ENCODE data around the gene SRSF1. TPM values are rescaled to one million over a fixed set of nuclear protein-coding genes. Genes with fewer than 3 reads are reported as not detected.

Gene SRSF1
- total and polyA plus RNA-seq, 2 of the 4 experiments (the other 2 are of a cell fraction): 190 to 357 TPM

DNA sequence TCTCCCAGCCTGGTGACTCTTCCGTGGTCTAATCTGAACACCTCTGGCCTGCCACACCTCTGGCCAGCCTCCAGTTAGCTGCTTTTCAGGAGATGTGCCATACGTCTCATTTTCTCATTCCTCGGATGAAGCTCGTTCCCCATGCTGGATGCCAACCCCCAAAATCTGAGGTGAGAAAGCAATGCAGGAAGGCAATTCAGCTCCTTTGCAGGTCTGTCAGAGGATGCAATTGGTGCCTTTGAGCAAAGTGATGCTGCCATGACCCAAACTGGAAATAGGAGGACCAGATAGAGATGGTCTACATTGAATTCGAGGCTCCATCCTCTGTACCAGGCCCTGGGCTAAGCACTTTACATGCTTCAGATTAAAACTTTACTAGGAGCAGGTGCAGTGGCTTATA, 40.8 kb downstream of the SRSF1 start:
- POLR2A ChIA-PET (ENCODE audit: unreplicated experiment): no interaction called here
- DNase-seq: no peak

More for the DNA sequence above, 40.8 kb downstream of the SRSF1 start:
- no peak overlapping the region for H4K8ac ChIP-seq (ENCODE audit: low read depth in 2 of 2, low read length in 2 of 2)
- in situ Hi-C loops (cut with MboI; ENCODE audit: low sequenced_read_pairs): no loop called here
- ATAC-seq (ENCODE audit: low read depth): no peak
- no peak overlapping the region for H3K4me3 ChIP-seq (ENCODE audit: insufficient read depth, low read depth, low read length)
- no peak overlapping the region for H2BK120ac ChIP-seq (ENCODE audit: low read depth, low read length)
- H2BK20ac ChIP-seq (ENCODE audit: low read depth, low read length): no peak overlapping the region
- dilution Hi-C loops (cut with HindIII; ENCODE audit: low sequenced_read_pairs, unreplicated experiment): no loop called here
- CTCF ChIA-PET: no interaction called here
- intact Hi-C loops (cut with micrococcal nuclease): no loop called here
- no peak overlapping the region for H3K4ac ChIP-seq (ENCODE audit: low read depth, low read length)
- TF ChIP-seq MXI1 (IDR thresholded peaks at IDR 0.05; ENCODE audit: borderline replicate concordance, low read depth, low read length): no peak
- no peak for TF ChIP-seq NFE2L2 (IDR thresholded peaks at IDR 0.05; ENCODE audit: low read depth, low read length)
- TF ChIP-seq RAD21 (IDR thresholded peaks at IDR 0.05; ENCODE audit: low read length): no peak
- no peak for TF ChIP-seq CEBPB (IDR thresholded peaks at IDR 0.05; ENCODE audit: low read depth, low read length)
- no peak for TF ChIP-seq CHD1 (IDR thresholded peaks at IDR 0.05; ENCODE audit: low read depth, low read length)
- TF ChIP-seq, protein P1, sequence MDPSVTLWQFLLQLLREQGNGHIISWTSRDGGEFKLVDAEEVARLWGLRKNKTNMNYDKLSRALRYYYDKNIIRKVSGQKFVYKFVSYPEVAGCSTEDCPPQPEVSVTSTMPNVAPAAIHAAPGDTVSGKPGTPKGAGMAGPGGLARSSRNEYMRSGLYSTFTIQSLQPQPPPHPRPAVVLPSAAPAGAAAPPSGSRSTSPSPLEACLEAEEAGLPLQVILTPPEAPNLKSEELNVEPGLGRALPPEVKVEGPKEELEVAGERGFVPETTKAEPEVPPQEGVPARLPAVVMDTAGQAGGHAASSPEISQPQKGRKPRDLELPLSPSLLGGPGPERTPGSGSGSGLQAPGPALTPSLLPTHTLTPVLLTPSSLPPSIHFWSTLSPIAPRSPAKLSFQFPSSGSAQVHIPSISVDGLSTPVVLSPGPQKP (IDR thresholded peaks at IDR 0.05; ENCODE audit: borderline replicate concordance, low read depth, low read length): no peak
- TF ChIP-seq POLR2A (IDR thresholded peaks at IDR 0.05; ENCODE audit: low read depth, low read length): no peak
- no peak for TF ChIP-seq MAFK (IDR thresholded peaks at IDR 0.05; ENCODE audit: low read depth, low read length)
- no peak for TF ChIP-seq RFX5 (IDR thresholded peaks at IDR 0.05; ENCODE audit: low read depth, low read length)
- TF ChIP-seq, protein P2, sequence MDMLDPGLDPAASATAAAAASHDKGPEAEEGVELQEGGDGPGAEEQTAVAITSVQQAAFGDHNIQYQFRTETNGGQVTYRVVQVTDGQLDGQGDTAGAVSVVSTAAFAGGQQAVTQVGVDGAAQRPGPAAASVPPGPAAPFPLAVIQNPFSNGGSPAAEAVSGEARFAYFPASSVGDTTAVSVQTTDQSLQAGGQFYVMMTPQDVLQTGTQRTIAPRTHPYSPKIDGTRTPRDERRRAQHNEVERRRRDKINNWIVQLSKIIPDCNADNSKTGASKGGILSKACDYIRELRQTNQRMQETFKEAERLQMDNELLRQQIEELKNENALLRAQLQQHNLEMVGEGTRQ (IDR thresholded peaks at IDR 0.05; ENCODE audit: low read depth, low read length): no peak
- TF ChIP-seq MAZ (IDR thresholded peaks at IDR 0.05; ENCODE audit: borderline replicate concordance, low read depth, low read length): no peak
- TF ChIP-seq BHLHE40 (IDR thresholded peaks at IDR 0.05; ENCODE audit: low read depth, low read length): no peak
- no peak for TF ChIP-seq RCOR1 (IDR thresholded peaks at IDR 0.05; ENCODE audit: insufficient replicate concordance, low read length)
- TF ChIP-seq, protein P3, sequence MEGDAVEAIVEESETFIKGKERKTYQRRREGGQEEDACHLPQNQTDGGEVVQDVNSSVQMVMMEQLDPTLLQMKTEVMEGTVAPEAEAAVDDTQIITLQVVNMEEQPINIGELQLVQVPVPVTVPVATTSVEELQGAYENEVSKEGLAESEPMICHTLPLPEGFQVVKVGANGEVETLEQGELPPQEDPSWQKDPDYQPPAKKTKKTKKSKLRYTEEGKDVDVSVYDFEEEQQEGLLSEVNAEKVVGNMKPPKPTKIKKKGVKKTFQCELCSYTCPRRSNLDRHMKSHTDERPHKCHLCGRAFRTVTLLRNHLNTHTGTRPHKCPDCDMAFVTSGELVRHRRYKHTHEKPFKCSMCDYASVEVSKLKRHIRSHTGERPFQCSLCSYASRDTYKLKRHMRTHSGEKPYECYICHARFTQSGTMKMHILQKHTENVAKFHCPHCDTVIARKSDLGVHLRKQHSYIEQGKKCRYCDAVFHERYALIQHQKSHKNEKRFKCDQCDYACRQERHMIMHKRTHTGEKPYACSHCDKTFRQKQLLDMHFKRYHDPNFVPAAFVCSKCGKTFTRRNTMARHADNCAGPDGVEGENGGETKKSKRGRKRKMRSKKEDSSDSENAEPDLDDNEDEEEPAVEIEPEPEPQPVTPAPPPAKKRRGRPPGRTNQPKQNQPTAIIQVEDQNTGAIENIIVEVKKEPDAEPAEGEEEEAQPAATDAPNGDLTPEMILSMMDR (conservative IDR thresholded peaks at IDR 0.05; ENCODE audit: low read depth, low read length): no peak
- no peak for TF ChIP-seq SMC3 (IDR thresholded peaks at IDR 0.05; ENCODE audit: low read depth, low read length)
- no peak for TF ChIP-seq FOS (IDR thresholded peaks at IDR 0.05; ENCODE audit: low read depth, low read length)
- H3K4me1 ChIP-seq (ENCODE audit: control insufficient read depth, insufficient read depth, low read length): no peaks in the 10 kb centered on the region
- no TSS peak for BruUV-seq (replicated peaks)
- H2BK5ac ChIP-seq (ENCODE audit: low read depth, low read length, poor library complexity, severe bottlenecking): no peak overlapping the region
- H2AFZ ChIP-seq (replicated peaks; ENCODE audit: low read length, poor library complexity): no peak overlapping the region
- H4K5ac ChIP-seq (ENCODE audit: low read depth, low read length): no peak overlapping the region
- H3K4me2 ChIP-seq (ENCODE audit: low read depth, low read length): no peak overlapping the region
- no peak overlapping the region for H3K14ac ChIP-seq (replicated peaks; ENCODE audit: low read depth, low read length)
- H3K9me1 ChIP-seq (ENCODE audit: insufficient read depth, low read length): no peaks in the 10 kb centered on the region
- no peak overlapping the region for H2BK15ac ChIP-seq (ENCODE audit: low read depth, low read length)
- H3K56ac ChIP-seq (ENCODE audit: extremely low read depth, insufficient read depth, low read length): no peak overlapping the region
- 0 out of 4 replicates have a peak, but pooled peaks cover 0 to 3% of the 10 kb centered on the region in 2 experiments for H3K79me1 ChIP-seq (ENCODE audit: low read depth in 1 of 2, low read length in 2 of 2)
- peak overlapping the region; percentile 33 for H2AK9ac ChIP-seq (replicated peaks; ENCODE audit: low read depth, low read length, poor library complexity)
- H3K27me3 ChIP-seq (ENCODE audit: control insufficient read depth, insufficient read depth, low read length): no peaks in the 10 kb centered on the region
- no peak overlapping the region for H4K91ac ChIP-seq (ENCODE audit: insufficient read depth, low read depth, low read length)
- H3K9ac ChIP-seq (ENCODE audit: low read depth, low read length): no peak overlapping the region
- H3K18ac ChIP-seq (ENCODE audit: low read depth, low read length): no peak overlapping the region
- no peak overlapping the region for H3K27ac ChIP-seq (ENCODE audit: insufficient read depth, low read length)
- no peak overlapping the region for H3K23ac ChIP-seq (ENCODE audit: low read depth, low read length)
- 0 out of 2 replicates have a peak, but pooled peaks cover 4% of the 10 kb centered on the region for H4K20me1 ChIP-seq (ENCODE audit: insufficient read depth, low read length)
- no peak overlapping the region for H2AK5ac ChIP-seq (ENCODE audit: low read depth, low read length)
- no peaks in the 10 kb centered on the region for H3K9me3 ChIP-seq (ENCODE audit: control insufficient read depth, insufficient read depth, low read length)
- no peaks in the 10 kb centered on the region for H3K36me3 ChIP-seq (ENCODE audit: control insufficient read depth, insufficient read depth, low read length)
- WGBS, 2 experiments (ENCODE audit: extremely low coverage in 2 of 2, insufficient read length in 1 of 2): 95% methylated on average over 4 of the region's 5 CpGs; no CpG with 5 or more reads in 1 of the 2 experiments

All from IMR-90 (cell line).